IMR-90 (cell line): ENCODE data around the gene LIG1. TPM values are rescaled to one million over a fixed set of nuclear protein-coding genes. Genes with fewer than 3 reads are reported as not detected.

Experiments
- ATAC-seq: fragments of 200-7000 bp; cut with Tn5 transposase; 2 replicates; pipeline ENCODE4 v1.9.1; 2020; ENCODE audit warnings: low read depth, mild to moderate bottlenecking, moderate library complexity
- BruUV-seq: library from RNA; stranded (reverse); fragments of 400-500 nt; replicated peaks from 2 replicates; lab custom pipeline; 2021; lab: Mats Ljungman, UMichigan
- CTCF ChIA-PET: fragments of 300-600 bp; formaldehyde crosslinking; extraction: SDS; loops from one replicate; lab custom pipeline; 2021; ENCODE audit warnings: antibody characterized with exemption; lab: Yijun Ruan, JAX
- POLR2A ChIA-PET: fragments of 300-600 bp; sonication (Branson Sonifier 250); formaldehyde crosslinking; loops from one replicate; lab custom pipeline; 2022; ENCODE audit warnings: antibody characterized with exemption; ENCODE audit not compliant: unreplicated experiment; lab: Charles Lee
- DNase-seq: peaks from one replicate; pipeline ENCODE4 v3.0.0; 2013
- H2AFZ ChIP-seq: replicated peaks from 2 replicates; pipeline ENCODE3; 2013; ENCODE audit warnings: low read length, mild to moderate bottlenecking; ENCODE audit not compliant: poor library complexity
- H2AK5ac ChIP-seq: 2 replicates; pipeline ENCODE4 v1.6.1; 2013; ENCODE audit warnings: low read depth, low read length, inconsistent platforms
- H2AK9ac ChIP-seq: replicated peaks from 2 replicates; pipeline ENCODE3; 2013; ENCODE audit warnings: mild to moderate bottlenecking, low read depth, low read length, moderate library complexity; ENCODE audit not compliant: poor library complexity
- H2BK120ac ChIP-seq: 2 replicates; pipeline ENCODE4 v1.6.1; 2013; ENCODE audit warnings: low read depth, low read length, inconsistent platforms
- H2BK15ac ChIP-seq: 3 replicates; pipeline ENCODE4 v1.6.1; 2013; ENCODE audit warnings: low read depth, low read length, inconsistent platforms
- H2BK20ac ChIP-seq: 2 replicates; pipeline ENCODE4 v1.6.1; 2013; ENCODE audit warnings: low read depth, mild to moderate bottlenecking, inconsistent platforms, low read length, moderate library complexity
- H2BK5ac ChIP-seq: 2 replicates; pipeline ENCODE4 v1.6.1; 2013; ENCODE audit warnings: mild to moderate bottlenecking, low read depth, low read length, inconsistent platforms; ENCODE audit not compliant: poor library complexity, severe bottlenecking
- H3K14ac ChIP-seq: replicated peaks from 2 replicates; pipeline ENCODE4 v1.6.1; 2013; ENCODE audit warnings: low read depth, low read length, inconsistent platforms
- H3K18ac ChIP-seq: 2 replicates; pipeline ENCODE4 v1.6.1; 2013; ENCODE audit warnings: low read depth, low read length, control low read depth
- H3K23ac ChIP-seq: 2 replicates; pipeline ENCODE4 v1.6.1; 2013; ENCODE audit warnings: low read depth, low read length, inconsistent platforms
- H3K27ac ChIP-seq: 2 replicates; pipeline ENCODE4 v1.5.1; 2013; ENCODE audit warnings: mild to moderate bottlenecking, control low read depth, low read length; ENCODE audit not compliant: insufficient read depth
- H3K27me3 ChIP-seq: 2 replicates; pipeline ENCODE4 v1.6.1; 2013; ENCODE audit warnings: low read length; ENCODE audit not compliant: control insufficient read depth, insufficient read depth
- H3K36me3 ChIP-seq: 2 replicates; pipeline ENCODE4 v1.6.1; 2013; ENCODE audit warnings: low read length, mixed read lengths; ENCODE audit not compliant: control insufficient read depth, insufficient read depth
- H3K4ac ChIP-seq: 2 replicates; pipeline ENCODE4 v1.6.1; 2013; ENCODE audit warnings: low read depth, low read length, inconsistent platforms
- H3K4me1 ChIP-seq: 2 replicates; pipeline ENCODE4 v1.6.1; 2013; ENCODE audit warnings: low read length, mixed read lengths; ENCODE audit not compliant: control insufficient read depth, insufficient read depth
- H3K4me2 ChIP-seq: 2 replicates; pipeline ENCODE4 v1.6.1; 2013; ENCODE audit warnings: low read depth, mild to moderate bottlenecking, control low read depth, low read length, moderate library complexity
- H3K4me3 ChIP-seq: 2 replicates; pipeline ENCODE4 v1.5.1; 2013; ENCODE audit warnings: low read depth, mild to moderate bottlenecking, control low read depth, low read length, moderate library complexity; ENCODE audit not compliant: insufficient read depth
- H3K56ac ChIP-seq: 2 replicates; pipeline ENCODE4 v1.6.1; 2013; ENCODE audit warnings: low read length, inconsistent platforms; ENCODE audit not compliant: insufficient read depth; ENCODE audit errors: extremely low read depth
- H3K79me1 ChIP-seq, 2 experiments: 2 replicates each; pipeline ENCODE4 v1.6.1; 2013; ENCODE audit warnings: low read length in 2 of 2, inconsistent platforms in 1 of 2, low read depth in 1 of 2
- H3K9ac ChIP-seq: 2 replicates; pipeline ENCODE4 v1.6.1; 2013; ENCODE audit warnings: low read depth, low read length, control low read depth
- H3K9me1 ChIP-seq: 2 replicates; pipeline ENCODE4 v1.6.1; 2013; ENCODE audit warnings: low read length, inconsistent platforms; ENCODE audit not compliant: insufficient read depth
- H3K9me3 ChIP-seq: 2 replicates; pipeline ENCODE4 v1.6.1; 2013; ENCODE audit warnings: low read length; ENCODE audit not compliant: control insufficient read depth, insufficient read depth
- H4K20me1 ChIP-seq: 2 replicates; pipeline ENCODE4 v1.6.1; 2013; ENCODE audit warnings: low read length, inconsistent platforms; ENCODE audit not compliant: insufficient read depth
- H4K5ac ChIP-seq: 2 replicates; pipeline ENCODE4 v1.6.1; 2013; ENCODE audit warnings: mild to moderate bottlenecking, low read depth, low read length, control low read depth
- H4K8ac ChIP-seq, 2 experiments: 2 replicates each; pipeline ENCODE4 v1.6.1; 2013; ENCODE audit warnings: low read depth in 2 of 2, low read length in 2 of 2, control low read depth in 1 of 2, inconsistent platforms in 1 of 2
- H4K91ac ChIP-seq: 2 replicates; pipeline ENCODE4 v1.6.1; 2013; ENCODE audit warnings: low read depth, low read length, inconsistent platforms; ENCODE audit not compliant: insufficient read depth
- BHLHE40 ChIP-seq: fragments of 150-350 bp; IDR thresholded peaks from 2 replicates; pipeline ENCODE4 v1.6.1; 2016; ENCODE audit warnings: mild to moderate bottlenecking, low read depth, low read length
- ELK1 ChIP-seq: fragments of 150-350 bp; IDR thresholded peaks from 2 replicates; pipeline ENCODE4 v1.6.1; 2016; ENCODE audit warnings: low read depth, mild to moderate bottlenecking, low read length, moderate library complexity, borderline replicate concordance
- FOS ChIP-seq: fragments of 150-350 bp; IDR thresholded peaks from 2 replicates; pipeline ENCODE4 v1.6.1; 2016; ENCODE audit warnings: low read depth, low read length
- MAFK ChIP-seq: IDR thresholded peaks from 2 replicates; pipeline ENCODE4 v1.6.1; 2012; ENCODE audit warnings: low read depth, low read length, improper control_type of control experiment
- MAZ ChIP-seq: IDR thresholded peaks from 2 replicates; pipeline ENCODE4 v1.6.1; 2012; ENCODE audit warnings: low read depth, mild to moderate bottlenecking, low read length, improper control_type of control experiment, moderate library complexity, borderline replicate concordance
- MXI1 ChIP-seq: IDR thresholded peaks from 2 replicates; pipeline ENCODE4 v1.6.1; 2012; ENCODE audit warnings: low read depth, mild to moderate bottlenecking, low read length, moderate library complexity, borderline replicate concordance
- POLR2A ChIP-seq: IDR thresholded peaks from 2 replicates; pipeline ENCODE4 v1.6.1; 2012; ENCODE audit warnings: mild to moderate bottlenecking, low read depth, low read length
- RCOR1 ChIP-seq: IDR thresholded peaks from 2 replicates; pipeline ENCODE4 v1.6.1; 2012; ENCODE audit warnings: mild to moderate bottlenecking, low read length, improper control_type of control experiment; ENCODE audit not compliant: insufficient replicate concordance
- SMC3 ChIP-seq: fragments of 150-350 bp; IDR thresholded peaks from 2 replicates; pipeline ENCODE4 v1.6.1; 2016; ENCODE audit warnings: low read depth, mild to moderate bottlenecking, antibody characterized with exemption, low read length, moderate library complexity
- USF2 ChIP-seq: fragments of 150-350 bp; IDR thresholded peaks from 2 replicates; pipeline ENCODE4 v1.6.1; 2017; ENCODE audit warnings: mild to moderate bottlenecking, antibody characterized with exemption, low read length, low read depth
- WGBS, 2 experiments: methylation state at CpG; one replicate each; pipeline versions ENCODE4 v1.1.5 to v1.1.7; 2013; ENCODE audit warnings: missing lambda C conversion rate in 2 of 2; ENCODE audit not compliant: insufficient read length in 1 of 2; ENCODE audit errors: extremely low coverage in 2 of 2; 5-methylcytosine and 5-hydroxymethylcytosine counted together
- dilution Hi-C: fragments of 300-500 bp; cut with HindIII; formaldehyde crosslinking; loops from one replicate; pipeline ENCODE4 v1.14.3; 2018; ENCODE audit warnings: low sequenced_read_pairs; ENCODE audit not compliant: unreplicated experiment
- in situ Hi-C: fragments of 300-500 bp; cut with MboI; formaldehyde crosslinking; loops from 3 replicates; pipeline ENCODE4 v1.14.3; 2019; ENCODE audit warnings: low sequenced_read_pairs, inconsistent platforms, mixed read lengths
- intact Hi-C: fragments of 100-400 bp; cut with micrococcal nuclease; formaldehyde crosslinking; loops from 2 replicates; pipeline ENCODE4 v1.10.0; 2022
- polyA plus RNA-seq, 3 experiments: library from polyadenylated mRNA; depleted of rRNA; stranded (reverse); fragments of >200 nt; gene quantifications; 2 replicates each; pipeline ENCODE4 v1.2.3, GENCODE V29; 2012; ENCODE audit warnings: low replicate concordance in 1 of 3
- total RNA-seq: library from RNA; depleted of rRNA; stranded (reverse); fragments of >200 nt; gene quantifications from 2 replicates; pipeline ENCODE4 v1.2.3, GENCODE V29; 2012
- TF ChIP-seq, protein P1 (sequence below): conservative IDR thresholded peaks from 2 replicates; pipeline ENCODE4 v1.5.1; 2012; ENCODE audit warnings: mild to moderate bottlenecking, low read depth, low read length, improper control_type of control experiment

The LIG1 gene
- total and polyA plus RNA-seq, 2 of the 4 experiments (the other 2 are of a cell fraction), result 24.9 to 34.0 TPM

DNA sequence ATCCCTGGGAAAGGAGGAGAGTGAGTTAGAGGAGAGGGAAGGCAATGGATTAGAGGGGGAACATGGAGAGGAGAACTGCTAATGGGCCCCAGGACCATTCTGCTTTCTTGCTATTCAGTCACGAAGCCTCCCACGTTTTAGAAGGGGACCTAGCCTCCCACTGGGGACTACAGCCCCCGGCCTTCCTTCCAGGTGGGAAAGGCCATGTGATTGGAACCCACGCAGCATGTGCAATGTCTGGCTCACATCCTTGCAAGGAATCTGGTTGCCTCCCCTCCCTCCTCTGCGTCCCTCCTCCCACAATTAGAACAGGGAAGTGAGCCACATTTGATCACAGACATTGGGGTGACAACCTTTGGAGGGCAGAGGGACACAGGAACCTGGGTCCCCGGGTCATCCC, 37.0 kb downstream of the LIG1 start:
- Histone ChIP-seq H3K23ac (no peak overlapping the region), H3K79me1 (no peaks in the 10 kb centered on the region), H2AK5ac (no peak overlapping the region), H3K4me3 (no peak overlapping the region), H3K9me3 (no peaks in the 10 kb centered on the region), H3K4me2 (no peak overlapping the region), H3K9ac (no peak overlapping the region), H3K27ac (no peak overlapping the region), H3K9me1 (no peaks in the 10 kb centered on the region; the same call in 1 of the 2 replicates), H2BK15ac (no peak overlapping the region), H3K27me3 (no peaks in the 10 kb centered on the region), H4K8ac (no peak overlapping the region), H2BK120ac (no peak overlapping the region), H3K56ac (no peak overlapping the region), H3K4me1 (no peaks in the 10 kb centered on the region), H3K4ac (no peak overlapping the region), H2AFZ (no peak overlapping the region), H2BK5ac (no peak overlapping the region), H4K20me1 (no peaks in the 10 kb centered on the region; the same call in 1 of the 2 replicates), H4K5ac (no peak overlapping the region), H2AK9ac (no peak overlapping the region), H3K14ac (no peak overlapping the region), H2BK20ac (no peak overlapping the region), H3K36me3 (peaks cover 11% of the 10 kb centered on the region), H3K18ac (no peak overlapping the region), H4K91ac (no peak overlapping the region)
- CTCF ChIA-PET, result interaction anchor here (0.9 kb wide), 1 partner anchor 14 kb away, joined by 3 read pairs; no protein-coding TSS in a partner anchor
- intact Hi-C loops (no loop called here), in situ Hi-C loops (no loop called here), dilution Hi-C loops (no loop called here)
- no peak for DNase-seq
- TF ChIP-seq RCOR1, result no peak
- TF ChIP-seq FOS, result no peak
- no peak for TF ChIP-seq BHLHE40
- no peak for TF ChIP-seq USF2
- TF ChIP-seq ELK1, result no peak
- no peak for TF ChIP-seq MAZ
- TF ChIP-seq MXI1, result no peak
- TF ChIP-seq, protein P1, sequence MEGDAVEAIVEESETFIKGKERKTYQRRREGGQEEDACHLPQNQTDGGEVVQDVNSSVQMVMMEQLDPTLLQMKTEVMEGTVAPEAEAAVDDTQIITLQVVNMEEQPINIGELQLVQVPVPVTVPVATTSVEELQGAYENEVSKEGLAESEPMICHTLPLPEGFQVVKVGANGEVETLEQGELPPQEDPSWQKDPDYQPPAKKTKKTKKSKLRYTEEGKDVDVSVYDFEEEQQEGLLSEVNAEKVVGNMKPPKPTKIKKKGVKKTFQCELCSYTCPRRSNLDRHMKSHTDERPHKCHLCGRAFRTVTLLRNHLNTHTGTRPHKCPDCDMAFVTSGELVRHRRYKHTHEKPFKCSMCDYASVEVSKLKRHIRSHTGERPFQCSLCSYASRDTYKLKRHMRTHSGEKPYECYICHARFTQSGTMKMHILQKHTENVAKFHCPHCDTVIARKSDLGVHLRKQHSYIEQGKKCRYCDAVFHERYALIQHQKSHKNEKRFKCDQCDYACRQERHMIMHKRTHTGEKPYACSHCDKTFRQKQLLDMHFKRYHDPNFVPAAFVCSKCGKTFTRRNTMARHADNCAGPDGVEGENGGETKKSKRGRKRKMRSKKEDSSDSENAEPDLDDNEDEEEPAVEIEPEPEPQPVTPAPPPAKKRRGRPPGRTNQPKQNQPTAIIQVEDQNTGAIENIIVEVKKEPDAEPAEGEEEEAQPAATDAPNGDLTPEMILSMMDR, result no peak
- TF ChIP-seq POLR2A, result no peak
- TF ChIP-seq MAFK, result no peak
- TF ChIP-seq SMC3, result no peak
- BruUV-seq, result no TSS peak
- no peak for ATAC-seq
- POLR2A ChIA-PET, result no interaction called here
- WGBS, 2 experiments, result 100% methylated on average over 1 of the region's 6 CpGs; no CpG with 5 or more reads in 1 of the 2 experiments
